Neural cell (in vitro differentiated cells): ENCODE measurements around the gene STAU1. TPM values are rescaled to one million over a fixed set of nuclear protein-coding genes. Genes with fewer than 3 reads are reported as not detected.

Experiments used
- H2AFZ ChIP-seq: fragments of 200-600, 300-800 bp; sonication (generic), shearing (Covaris generic); 2 replicates; pipeline ENCODE4 v1.6.0; 2014; ENCODE audit warnings: low read depth, mild to moderate bottlenecking, antibody characterized with exemption, low read length, moderate library complexity
- H3F3A ChIP-seq: fragments of 200-600 bp; shearing (Covaris generic); 2 replicates; pipeline ENCODE4 v1.6.1; 2016; ENCODE audit warnings: mild to moderate bottlenecking, moderate library complexity, mixed read lengths, antibody characterized with exemption, low read length; ENCODE audit not compliant: insufficient read depth, poor library complexity, severe bottlenecking
- H3K27ac ChIP-seq: fragments of 200-600, 300-800 bp; sonication (generic), shearing (Covaris generic); 2 replicates; pipeline ENCODE4 v1.5.1; 2014; ENCODE audit warnings: mild to moderate bottlenecking, low read length, moderate library complexity
- H3K27me3 ChIP-seq: fragments of 300-800, 200-600 bp; sonication (generic), shearing (Covaris generic); 2 replicates; pipeline ENCODE4 v1.6.0; 2014; ENCODE audit warnings: mild to moderate bottlenecking, low read depth, low read length, moderate library complexity; ENCODE audit not compliant: insufficient read depth
- H3K36me3 ChIP-seq: fragments of 300-800, 200-600 bp; sonication (generic), shearing (Covaris generic); 2 replicates; pipeline ENCODE4 v1.5.1; 2014; ENCODE audit warnings: mild to moderate bottlenecking, antibody characterized with exemption, low read length, moderate library complexity; ENCODE audit not compliant: insufficient read depth
- H3K4me2 ChIP-seq: fragments of 300-800, 200-600 bp; sonication (generic), shearing (Covaris generic); 2 replicates; pipeline ENCODE4 v1.6.0; 2014; ENCODE audit warnings: mild to moderate bottlenecking, low read length
- H3K4me3 ChIP-seq: fragments of 300-800, 200-600 bp; sonication (generic), shearing (Covaris generic); 2 replicates; pipeline ENCODE4 v1.5.1; 2014; ENCODE audit warnings: mild to moderate bottlenecking, low read length, moderate library complexity
- H3K79me2 ChIP-seq: fragments of 200-600 bp; shearing (Covaris generic); replicated peaks from 2 replicates; pipeline ENCODE4 v1.6.0; 2014; ENCODE audit warnings: mild to moderate bottlenecking, low read length, moderate library complexity; ENCODE audit not compliant: insufficient read depth
- H3K9ac ChIP-seq: fragments of 300-800, 200-600 bp; sonication (generic), shearing (Covaris generic); 2 replicates; pipeline ENCODE4 v1.6.1; 2016; ENCODE audit warnings: mild to moderate bottlenecking, low read length, mixed read lengths
- H3K9me2 ChIP-seq: fragments of 200-600 bp; shearing (Covaris generic); 2 replicates; pipeline ENCODE4 v1.6.1; 2016; ENCODE audit warnings: mild to moderate bottlenecking, low read length, mixed read lengths; ENCODE audit not compliant: insufficient read depth
- H3K9me3 ChIP-seq: fragments of 200-600, 300-800 bp; sonication (generic), shearing (Covaris generic); 2 replicates; pipeline ENCODE4 v1.6.1; 2016; ENCODE audit warnings: mild to moderate bottlenecking, mixed run types, low read length, moderate library complexity, mixed read lengths
- H4K20me1 ChIP-seq: fragments of 200-600 bp; shearing (Covaris generic); 2 replicates; pipeline ENCODE4 v1.6.1; 2016; ENCODE audit warnings: mild to moderate bottlenecking, mixed run types; ENCODE audit not compliant: insufficient read depth
- EP300 ChIP-seq: fragments of 450-650 bp; conservative IDR thresholded peaks from 2 replicates; pipeline ENCODE4 v1.6.1; 2014; ENCODE audit warnings: antibody characterized with exemption, mild to moderate bottlenecking, moderate library complexity; ENCODE audit not compliant: poor library complexity, severe bottlenecking
- EZH2 ChIP-seq: fragments of 200-600, 300-800 bp; shearing (Covaris generic), sonication (generic); IDR thresholded peaks from 2 replicates; pipeline ENCODE4 v1.6.1; 2014; ENCODE audit warnings: antibody characterized with exemption, low read length, borderline replicate concordance, mild to moderate bottlenecking; ENCODE audit not compliant: insufficient read depth, poor library complexity, severe bottlenecking
- MXI1 ChIP-seq: fragments of 450-650 bp; conservative IDR thresholded peaks from 2 replicates; pipeline ENCODE4 v1.6.1; 2014; ENCODE audit warnings: antibody characterized with exemption, mild to moderate bottlenecking; ENCODE audit not compliant: poor library complexity, severe bottlenecking
- POLR2AphosphoS5 ChIP-seq: IDR thresholded peaks from 2 replicates; pipeline ENCODE4 v1.6.1; 2012
- RAD21 ChIP-seq: fragments of 450-650 bp; conservative IDR thresholded peaks from 2 replicates; pipeline ENCODE4 v1.6.1; 2014; ENCODE audit warnings: antibody characterized with exemption, mild to moderate bottlenecking, moderate library complexity
- SMC3 ChIP-seq: fragments of 450-650 bp; conservative IDR thresholded peaks from 2 replicates; pipeline ENCODE4 v1.6.1; 2014; ENCODE audit warnings: antibody characterized with exemption, mild to moderate bottlenecking, moderate library complexity; ENCODE audit not compliant: poor library complexity
- TAF1 ChIP-seq: IDR thresholded peaks from 2 replicates; pipeline ENCODE4 v1.6.1; 2012; ENCODE audit warnings: low read depth
- polyA plus RNA-seq: library from polyadenylated mRNA; depleted of rRNA; stranded (reverse); fragments of >200 nt; gene quantifications from 2 replicates; pipeline ENCODE4 v1.2.3, GENCODE V29; 2014
- TF ChIP-seq, protein P1 (sequence below): fragments of 450-650 bp; IDR thresholded peaks from 2 replicates; pipeline ENCODE4 v1.5.1; 2014; ENCODE audit warnings: antibody characterized with exemption, mild to moderate bottlenecking, moderate library complexity; ENCODE audit not compliant: poor library complexity, severe bottlenecking
- TF ChIP-seq, protein P2 (sequence below): IDR thresholded peaks from 2 replicates; pipeline ENCODE4 v1.6.1; 2012; ENCODE audit warnings: borderline replicate concordance

STAU1 gene
- polyA plus RNA-seq, 1 donor from 2014 or later, result 43.1 TPM

DNA sequence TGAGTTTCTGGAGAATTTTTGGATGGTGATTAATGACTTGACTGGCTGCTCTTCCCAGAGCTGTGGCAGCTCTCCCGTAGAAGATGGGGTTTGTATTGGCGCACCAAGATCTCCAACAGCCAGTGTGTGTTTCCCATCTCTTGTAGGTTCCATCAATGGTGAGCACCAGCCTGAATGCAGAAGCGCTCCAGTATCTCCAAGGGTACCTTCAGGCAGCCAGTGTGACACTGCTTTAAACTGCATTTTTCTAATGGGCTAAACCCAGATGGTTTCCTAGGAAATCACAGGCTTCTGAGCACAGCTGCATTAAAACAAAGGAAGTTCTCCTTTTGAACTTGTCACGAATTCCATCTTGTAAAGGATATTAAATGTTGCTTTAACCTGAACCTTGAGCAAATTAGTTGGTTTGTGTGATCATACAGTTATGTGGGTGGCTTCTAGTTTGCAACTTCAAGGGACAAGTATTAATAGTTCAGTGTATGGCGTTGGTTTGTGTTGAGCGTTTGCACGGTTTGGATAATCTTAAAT is 91.9 kb downstream of the STAU1 start:
- Histone ChIP-seq H4K20me1 (no peaks in the 10 kb centered on the region), H3K9ac (no peak overlapping the region), H3K9me3 (no peaks in the 10 kb centered on the region), H3K4me2 (no peak overlapping the region), H3K27me3 (no peaks in the 10 kb centered on the region), H3K4me3 (no peak overlapping the region), H3K9me2 (no peaks in the 10 kb centered on the region), H3K27ac (no peak overlapping the region), H3F3A (no peaks in the 10 kb centered on the region), H3K79me2 (no peaks in the 10 kb centered on the region), H2AFZ (no peak overlapping the region), H3K36me3 (peaks cover 5% of the 10 kb centered on the region)
- no peak for TF ChIP-seq MXI1
- TF ChIP-seq RAD21, result no peak
- no peak for TF ChIP-seq TAF1
- TF ChIP-seq EZH2, result no peak
- TF ChIP-seq POLR2AphosphoS5, result no peak
- TF ChIP-seq, protein P1, sequence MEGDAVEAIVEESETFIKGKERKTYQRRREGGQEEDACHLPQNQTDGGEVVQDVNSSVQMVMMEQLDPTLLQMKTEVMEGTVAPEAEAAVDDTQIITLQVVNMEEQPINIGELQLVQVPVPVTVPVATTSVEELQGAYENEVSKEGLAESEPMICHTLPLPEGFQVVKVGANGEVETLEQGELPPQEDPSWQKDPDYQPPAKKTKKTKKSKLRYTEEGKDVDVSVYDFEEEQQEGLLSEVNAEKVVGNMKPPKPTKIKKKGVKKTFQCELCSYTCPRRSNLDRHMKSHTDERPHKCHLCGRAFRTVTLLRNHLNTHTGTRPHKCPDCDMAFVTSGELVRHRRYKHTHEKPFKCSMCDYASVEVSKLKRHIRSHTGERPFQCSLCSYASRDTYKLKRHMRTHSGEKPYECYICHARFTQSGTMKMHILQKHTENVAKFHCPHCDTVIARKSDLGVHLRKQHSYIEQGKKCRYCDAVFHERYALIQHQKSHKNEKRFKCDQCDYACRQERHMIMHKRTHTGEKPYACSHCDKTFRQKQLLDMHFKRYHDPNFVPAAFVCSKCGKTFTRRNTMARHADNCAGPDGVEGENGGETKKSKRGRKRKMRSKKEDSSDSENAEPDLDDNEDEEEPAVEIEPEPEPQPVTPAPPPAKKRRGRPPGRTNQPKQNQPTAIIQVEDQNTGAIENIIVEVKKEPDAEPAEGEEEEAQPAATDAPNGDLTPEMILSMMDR, result no peak
- TF ChIP-seq, protein P2, sequence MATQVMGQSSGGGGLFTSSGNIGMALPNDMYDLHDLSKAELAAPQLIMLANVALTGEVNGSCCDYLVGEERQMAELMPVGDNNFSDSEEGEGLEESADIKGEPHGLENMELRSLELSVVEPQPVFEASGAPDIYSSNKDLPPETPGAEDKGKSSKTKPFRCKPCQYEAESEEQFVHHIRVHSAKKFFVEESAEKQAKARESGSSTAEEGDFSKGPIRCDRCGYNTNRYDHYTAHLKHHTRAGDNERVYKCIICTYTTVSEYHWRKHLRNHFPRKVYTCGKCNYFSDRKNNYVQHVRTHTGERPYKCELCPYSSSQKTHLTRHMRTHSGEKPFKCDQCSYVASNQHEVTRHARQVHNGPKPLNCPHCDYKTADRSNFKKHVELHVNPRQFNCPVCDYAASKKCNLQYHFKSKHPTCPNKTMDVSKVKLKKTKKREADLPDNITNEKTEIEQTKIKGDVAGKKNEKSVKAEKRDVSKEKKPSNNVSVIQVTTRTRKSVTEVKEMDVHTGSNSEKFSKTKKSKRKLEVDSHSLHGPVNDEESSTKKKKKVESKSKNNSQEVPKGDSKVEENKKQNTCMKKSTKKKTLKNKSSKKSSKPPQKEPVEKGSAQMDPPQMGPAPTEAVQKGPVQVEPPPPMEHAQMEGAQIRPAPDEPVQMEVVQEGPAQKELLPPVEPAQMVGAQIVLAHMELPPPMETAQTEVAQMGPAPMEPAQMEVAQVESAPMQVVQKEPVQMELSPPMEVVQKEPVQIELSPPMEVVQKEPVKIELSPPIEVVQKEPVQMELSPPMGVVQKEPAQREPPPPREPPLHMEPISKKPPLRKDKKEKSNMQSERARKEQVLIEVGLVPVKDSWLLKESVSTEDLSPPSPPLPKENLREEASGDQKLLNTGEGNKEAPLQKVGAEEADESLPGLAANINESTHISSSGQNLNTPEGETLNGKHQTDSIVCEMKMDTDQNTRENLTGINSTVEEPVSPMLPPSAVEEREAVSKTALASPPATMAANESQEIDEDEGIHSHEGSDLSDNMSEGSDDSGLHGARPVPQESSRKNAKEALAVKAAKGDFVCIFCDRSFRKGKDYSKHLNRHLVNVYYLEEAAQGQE, result no peak
- TF ChIP-seq EP300, result no peak

DNA sequence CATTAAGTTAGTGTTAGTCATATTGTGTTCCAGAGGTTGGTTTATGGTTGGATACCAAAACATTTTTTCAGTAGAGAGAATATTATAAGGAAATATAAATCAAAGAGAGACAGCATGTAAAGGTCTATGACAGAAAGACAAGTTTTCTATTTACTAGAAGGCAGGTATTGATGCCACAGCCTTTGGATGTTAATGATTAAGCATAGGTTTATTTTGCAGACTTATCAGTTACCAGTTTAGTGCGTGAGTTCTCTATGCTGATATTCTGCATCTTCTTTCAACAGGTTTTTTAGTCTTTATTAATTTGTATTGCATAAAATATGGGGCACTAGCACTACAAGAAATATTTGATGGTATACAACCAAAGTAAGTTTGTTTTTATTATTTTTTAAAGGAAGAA is 96.4 kb downstream of the STAU1 start:
- Histone ChIP-seq H2AFZ (no peak overlapping the region), H4K20me1 (no peaks in the 10 kb centered on the region), H3K4me2 (no peak overlapping the region), H3K9me3 (no peaks in the 10 kb centered on the region), H3K36me3 (peaks cover 3% of the 10 kb centered on the region), H3K9me2 (no peaks in the 10 kb centered on the region), H3K27me3 (no peaks in the 10 kb centered on the region), H3K79me2 (no peaks in the 10 kb centered on the region), H3K4me3 (no peak overlapping the region), H3K9ac (no peak overlapping the region), H3F3A (no peaks in the 10 kb centered on the region), H3K27ac (no peak overlapping the region)
- TF ChIP-seq, protein P2, result no peak
- no peak for TF ChIP-seq SMC3
- TF ChIP-seq, protein P1, result no peak
